Measurements from ENCODE around the gene SHISAL1.

The SHISAL1 gene

GRCh38 chr22:44201665-44202064 lies 111.1 kb downstream of the SHISAL1 start:
- no peaks in the 10 kb centered on the region for H3K4me1 ChIP-seq (ENCODE audit: control insufficient read depth, insufficient read depth, low read length)
- H3K27me3 ChIP-seq (ENCODE audit: control insufficient read depth, insufficient read depth, low read length): no peaks in the 10 kb centered on the region
- H3K9ac ChIP-seq (ENCODE audit: low read depth, low read length): no peak overlapping the region
- H3K27ac ChIP-seq (ENCODE audit: low read depth, low read length): no peak overlapping the region
- no peaks in the 10 kb centered on the region for H3K9me3 ChIP-seq (ENCODE audit: control insufficient read depth, insufficient read depth, low read length)
- no peaks in the 10 kb centered on the region for H3K36me3 ChIP-seq (ENCODE audit: control insufficient read depth, insufficient read depth, low read length)
- no peak overlapping the region for H3K4me3 ChIP-seq (ENCODE audit: low read depth, low read length)

DNA sequence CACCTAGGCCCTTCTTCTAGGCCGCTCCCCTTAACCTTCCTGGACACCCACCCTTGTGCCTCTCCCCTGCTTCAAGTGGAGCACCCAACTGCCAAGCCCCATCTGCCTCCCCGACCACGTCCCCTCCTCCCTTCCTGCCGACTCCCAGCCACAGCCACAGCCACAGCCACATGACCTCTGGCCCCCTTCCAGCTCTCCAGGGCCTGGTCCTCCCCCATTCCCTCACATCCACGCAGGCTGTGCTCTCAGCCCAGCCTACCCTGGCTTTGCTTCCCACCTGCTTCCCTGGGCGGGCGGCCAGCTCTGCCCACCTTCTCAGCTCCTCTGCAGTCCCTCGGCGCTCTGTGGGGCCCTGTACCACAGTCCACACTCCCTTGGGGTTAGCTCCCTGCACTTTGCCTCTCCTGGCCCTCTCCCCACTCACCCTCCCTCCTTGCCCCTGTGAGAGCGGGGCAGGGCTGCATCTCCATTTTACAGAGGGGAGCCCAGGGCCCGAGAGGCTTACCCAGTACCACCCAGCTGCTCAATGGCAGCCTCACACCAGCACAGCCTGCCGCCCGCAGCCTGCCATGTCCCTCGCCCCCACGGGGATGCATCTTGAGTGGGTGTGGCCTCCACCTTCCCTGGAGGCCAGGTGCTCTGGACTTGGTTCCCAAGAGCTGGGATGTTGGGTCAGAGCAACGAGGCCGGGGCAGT lies 111.7 kb downstream of the SHISAL1 start:
- Histone ChIP-seq H3K9me3 (ENCODE audit: control insufficient read depth, insufficient read depth, low read length) (no peaks in the 10 kb centered on the region), H3K27me3 (ENCODE audit: control insufficient read depth, insufficient read depth, low read length) (no peaks in the 10 kb centered on the region), H3K4me3 (ENCODE audit: low read depth, low read length) (no peak overlapping the region), H3K36me3 (ENCODE audit: control insufficient read depth, insufficient read depth, low read length) (no peaks in the 10 kb centered on the region), H3K4me1 (ENCODE audit: control insufficient read depth, insufficient read depth, low read length) (no peaks in the 10 kb centered on the region), H3K9ac (ENCODE audit: low read depth, low read length) (no peak overlapping the region), H3K27ac (ENCODE audit: low read depth, low read length) (no peak overlapping the region)

DNA sequence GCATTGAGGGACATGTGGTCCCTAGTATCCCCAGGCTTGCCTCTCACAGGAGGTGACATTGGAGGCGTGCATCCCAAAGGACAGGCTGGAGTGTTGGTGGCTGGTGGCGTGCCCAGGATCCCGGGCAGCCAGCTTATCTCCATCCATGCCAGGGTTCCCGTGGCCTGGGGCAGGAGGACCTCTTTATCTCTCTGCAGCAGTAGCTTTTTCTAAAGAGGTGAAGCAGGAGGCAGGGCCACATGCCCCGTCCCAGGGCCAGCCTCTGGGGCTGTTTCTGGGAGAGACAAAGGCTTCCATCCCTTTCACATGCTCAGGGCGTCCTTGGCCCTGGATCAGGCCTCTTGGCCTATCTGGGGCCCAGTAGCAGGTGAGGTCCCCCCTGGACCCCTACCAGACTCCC lies 112.3 kb downstream of the SHISAL1 start:
- Histone ChIP-seq H3K9me3 (ENCODE audit: control insufficient read depth, insufficient read depth, low read length) (no peaks in the 10 kb centered on the region), H3K4me3 (ENCODE audit: low read depth, low read length) (no peak overlapping the region), H3K27ac (ENCODE audit: low read depth, low read length) (no peak overlapping the region), H3K4me1 (ENCODE audit: control insufficient read depth, insufficient read depth, low read length) (no peaks in the 10 kb centered on the region), H3K36me3 (ENCODE audit: control insufficient read depth, insufficient read depth, low read length) (no peaks in the 10 kb centered on the region), H3K9ac (ENCODE audit: low read depth, low read length) (no peak overlapping the region), H3K27me3 (ENCODE audit: control insufficient read depth, insufficient read depth, low read length) (no peaks in the 10 kb centered on the region)

- H3K27ac ChIP-seq (ENCODE audit: low read depth, low read length): no peak overlapping the region
- no peaks in the 10 kb centered on the region for H3K4me1 ChIP-seq (ENCODE audit: control insufficient read depth, insufficient read depth, low read length)
- H3K27me3 ChIP-seq (ENCODE audit: control insufficient read depth, insufficient read depth, low read length): no peaks in the 10 kb centered on the region
- H3K4me3 ChIP-seq (ENCODE audit: low read depth, low read length): no peak overlapping the region
- H3K36me3 ChIP-seq (ENCODE audit: control insufficient read depth, insufficient read depth, low read length): no peaks in the 10 kb centered on the region
- no peaks in the 10 kb centered on the region for H3K9me3 ChIP-seq (ENCODE audit: control insufficient read depth, insufficient read depth, low read length)
- H3K9ac ChIP-seq (ENCODE audit: low read depth, low read length): no peak overlapping the region
These were observed 112.9 kb downstream of the SHISAL1 start for GRCh38 chr22:44199866-44200265.

DNA sequence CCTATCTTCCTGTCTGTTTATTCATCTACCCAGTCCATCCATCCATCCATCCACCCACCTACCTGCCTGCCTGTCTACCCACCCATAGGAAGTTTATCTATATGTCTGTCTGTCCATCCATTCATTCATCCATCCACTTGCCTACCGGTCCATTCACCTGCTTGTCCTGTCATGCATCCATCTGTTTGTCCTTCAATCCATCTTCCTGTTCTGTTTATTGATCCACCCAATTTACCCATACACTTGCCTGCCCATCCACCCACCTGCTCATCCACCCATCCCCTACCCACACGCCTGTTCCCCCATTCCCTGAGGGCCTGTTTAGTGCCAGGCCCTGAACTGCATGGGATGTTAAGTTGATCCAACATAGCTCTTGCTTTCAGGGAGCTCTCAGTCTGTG lies 113.6 kb downstream of the SHISAL1 start:
- H3K27ac ChIP-seq (ENCODE audit: low read depth, low read length): no peak overlapping the region
- no peak overlapping the region for H3K4me3 ChIP-seq (ENCODE audit: low read depth, low read length)
- H3K9me3 ChIP-seq (ENCODE audit: control insufficient read depth, insufficient read depth, low read length): no peaks in the 10 kb centered on the region
- no peaks in the 10 kb centered on the region for H3K27me3 ChIP-seq (ENCODE audit: control insufficient read depth, insufficient read depth, low read length)
- no peak overlapping the region for H3K9ac ChIP-seq (ENCODE audit: low read depth, low read length)
- no peaks in the 10 kb centered on the region for H3K4me1 ChIP-seq (ENCODE audit: control insufficient read depth, insufficient read depth, low read length)
- H3K36me3 ChIP-seq (ENCODE audit: control insufficient read depth, insufficient read depth, low read length): no peaks in the 10 kb centered on the region

DNA sequence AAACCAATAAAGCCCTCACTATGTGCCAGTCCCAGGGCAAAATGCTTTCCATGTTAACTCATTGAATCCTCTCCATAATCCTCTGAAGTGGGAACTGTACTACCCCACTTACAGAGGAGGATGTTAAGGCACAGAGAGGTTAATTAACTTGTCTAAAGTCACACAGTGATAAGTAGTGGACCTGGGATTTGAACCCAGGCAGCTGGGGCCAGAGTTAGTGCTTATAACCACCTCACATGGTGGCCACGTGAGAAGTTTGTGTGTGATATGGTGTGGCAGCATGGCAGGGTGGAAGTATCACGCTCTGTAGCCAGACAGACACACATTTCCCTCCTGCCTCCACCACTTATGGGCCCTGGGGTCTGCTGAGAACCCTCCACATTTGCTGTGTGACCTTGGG lies 115.5 kb downstream of the SHISAL1 start:
- Histone ChIP-seq H3K9ac (ENCODE audit: low read depth, low read length) (no peak overlapping the region), H3K4me1 (ENCODE audit: control insufficient read depth, insufficient read depth, low read length) (no peaks in the 10 kb centered on the region), H3K27ac (ENCODE audit: low read depth, low read length) (no peak overlapping the region), H3K36me3 (ENCODE audit: control insufficient read depth, insufficient read depth, low read length) (no peaks in the 10 kb centered on the region), H3K4me3 (ENCODE audit: low read depth, low read length) (no peak overlapping the region), H3K27me3 (ENCODE audit: control insufficient read depth, insufficient read depth, low read length) (no peaks in the 10 kb centered on the region), H3K9me3 (ENCODE audit: control insufficient read depth, insufficient read depth, low read length) (no peaks in the 10 kb centered on the region)

- Histone ChIP-seq H3K36me3 (ENCODE audit: control insufficient read depth, insufficient read depth, low read length) (no peaks in the 10 kb centered on the region), H3K4me1 (ENCODE audit: control insufficient read depth, insufficient read depth, low read length) (no peaks in the 10 kb centered on the region), H3K27me3 (ENCODE audit: control insufficient read depth, insufficient read depth, low read length) (no peaks in the 10 kb centered on the region), H3K9me3 (ENCODE audit: control insufficient read depth, insufficient read depth, low read length) (no peaks in the 10 kb centered on the region), H3K4me3 (ENCODE audit: low read depth, low read length) (no peak overlapping the region), H3K27ac (ENCODE audit: low read depth, low read length) (no peak overlapping the region), H3K9ac (ENCODE audit: low read depth, low read length) (no peak overlapping the region)
These were observed 116.0 kb downstream of the SHISAL1 start for GRCh38 chr22:44196731-44197131.

- H3K27me3 ChIP-seq (ENCODE audit: control insufficient read depth, insufficient read depth, low read length): no peaks in the 10 kb centered on the region
- H3K4me3 ChIP-seq (ENCODE audit: low read depth, low read length): no peak overlapping the region
- H3K27ac ChIP-seq (ENCODE audit: low read depth, low read length): no peak overlapping the region
- H3K36me3 ChIP-seq (ENCODE audit: control insufficient read depth, insufficient read depth, low read length): no peaks in the 10 kb centered on the region
- H3K9ac ChIP-seq (ENCODE audit: low read depth, low read length): no peak overlapping the region
- no peaks in the 10 kb centered on the region for H3K4me1 ChIP-seq (ENCODE audit: control insufficient read depth, insufficient read depth, low read length)
- no peaks in the 10 kb centered on the region for H3K9me3 ChIP-seq (ENCODE audit: control insufficient read depth, insufficient read depth, low read length)
These were observed 116.5 kb downstream of the SHISAL1 start for GRCh38 chr22:44196241-44196640.

DNA sequence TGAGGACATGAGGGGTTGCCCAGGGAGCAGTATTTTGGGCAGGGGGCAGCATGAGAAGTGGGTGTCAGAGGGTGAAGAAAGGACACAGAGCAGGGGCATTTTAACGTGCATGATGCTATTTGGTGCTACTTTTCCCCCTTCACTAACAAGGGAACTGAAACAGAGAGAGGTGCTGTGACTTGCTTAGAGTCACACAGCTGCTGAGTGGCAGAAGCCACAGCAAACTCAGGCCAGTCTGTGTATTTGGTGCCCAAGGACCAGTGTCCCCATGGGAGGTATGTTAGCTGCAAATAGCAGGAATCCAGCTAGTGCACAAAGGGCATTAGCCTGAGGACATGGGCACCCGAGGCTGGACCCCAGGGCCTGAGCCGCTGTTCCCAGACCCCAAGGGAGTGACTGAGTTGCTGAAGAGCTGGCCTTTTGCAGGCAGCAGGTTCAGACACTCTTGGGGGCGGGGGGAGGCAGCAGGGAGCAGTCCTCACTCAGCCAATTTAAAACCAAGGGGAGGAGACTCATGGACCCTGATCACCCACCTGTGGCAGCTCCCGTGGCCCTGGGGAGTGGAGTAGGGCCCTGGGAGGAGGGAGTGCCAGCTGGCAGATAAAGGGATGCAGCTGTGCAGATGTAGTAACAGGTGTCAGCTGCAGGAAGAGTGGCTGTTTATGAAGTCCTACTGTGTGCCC lies 117.4 kb downstream of the SHISAL1 start:
- H3K4me1 ChIP-seq (ENCODE audit: control insufficient read depth, insufficient read depth, low read length): no peaks in the 10 kb centered on the region
- H3K27me3 ChIP-seq (ENCODE audit: control insufficient read depth, insufficient read depth, low read length): no peaks in the 10 kb centered on the region
- no peak overlapping the region for H3K4me3 ChIP-seq (ENCODE audit: low read depth, low read length)
- no peak overlapping the region for H3K9ac ChIP-seq (ENCODE audit: low read depth, low read length)
- H3K27ac ChIP-seq (ENCODE audit: low read depth, low read length): no peak overlapping the region
- no peaks in the 10 kb centered on the region for H3K9me3 ChIP-seq (ENCODE audit: control insufficient read depth, insufficient read depth, low read length)
- H3K36me3 ChIP-seq (ENCODE audit: control insufficient read depth, insufficient read depth, low read length): no peaks in the 10 kb centered on the region

DNA sequence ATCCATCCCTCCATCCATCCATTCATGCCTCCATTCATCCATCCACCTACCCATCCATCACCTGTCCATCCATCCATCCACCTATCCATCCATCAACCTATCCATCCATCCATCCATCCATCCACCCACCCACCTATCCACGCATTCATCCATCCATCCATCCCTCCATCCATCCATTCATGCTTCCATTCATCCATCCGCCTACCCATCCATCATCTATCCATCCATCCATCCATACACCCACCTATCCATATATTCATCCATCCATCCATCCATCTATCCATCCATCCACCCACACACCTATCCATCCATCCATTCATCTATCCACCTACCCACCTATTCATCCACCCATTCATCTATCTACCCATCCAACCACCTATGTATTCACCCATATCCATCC lies 118.2 kb downstream of the SHISAL1 start:
- no peaks in the 10 kb centered on the region for H3K36me3 ChIP-seq (ENCODE audit: control insufficient read depth, insufficient read depth, low read length)
- no peak overlapping the region for H3K27ac ChIP-seq (ENCODE audit: low read depth, low read length)
- H3K4me1 ChIP-seq (ENCODE audit: control insufficient read depth, insufficient read depth, low read length): no peaks in the 10 kb centered on the region

More for the DNA sequence above, 118.2 kb downstream of the SHISAL1 start:
- no peak overlapping the region for H3K9ac ChIP-seq (ENCODE audit: low read depth, low read length)
- H3K4me3 ChIP-seq (ENCODE audit: low read depth, low read length): no peak overlapping the region
- no peaks in the 10 kb centered on the region for H3K9me3 ChIP-seq (ENCODE audit: control insufficient read depth, insufficient read depth, low read length)
- no peaks in the 10 kb centered on the region for H3K27me3 ChIP-seq (ENCODE audit: control insufficient read depth, insufficient read depth, low read length)

Data from HUES48 (cell line).